ENCODE results near the gene MRPL14. TPM values are rescaled to one million over a fixed set of nuclear protein-coding genes. Genes with fewer than 3 reads are reported as not detected.

Gene MRPL14
- total RNA-seq, 3 donors from 2014 or later: 24.6 to 55.7 (median 30.4) TPM

DNA sequence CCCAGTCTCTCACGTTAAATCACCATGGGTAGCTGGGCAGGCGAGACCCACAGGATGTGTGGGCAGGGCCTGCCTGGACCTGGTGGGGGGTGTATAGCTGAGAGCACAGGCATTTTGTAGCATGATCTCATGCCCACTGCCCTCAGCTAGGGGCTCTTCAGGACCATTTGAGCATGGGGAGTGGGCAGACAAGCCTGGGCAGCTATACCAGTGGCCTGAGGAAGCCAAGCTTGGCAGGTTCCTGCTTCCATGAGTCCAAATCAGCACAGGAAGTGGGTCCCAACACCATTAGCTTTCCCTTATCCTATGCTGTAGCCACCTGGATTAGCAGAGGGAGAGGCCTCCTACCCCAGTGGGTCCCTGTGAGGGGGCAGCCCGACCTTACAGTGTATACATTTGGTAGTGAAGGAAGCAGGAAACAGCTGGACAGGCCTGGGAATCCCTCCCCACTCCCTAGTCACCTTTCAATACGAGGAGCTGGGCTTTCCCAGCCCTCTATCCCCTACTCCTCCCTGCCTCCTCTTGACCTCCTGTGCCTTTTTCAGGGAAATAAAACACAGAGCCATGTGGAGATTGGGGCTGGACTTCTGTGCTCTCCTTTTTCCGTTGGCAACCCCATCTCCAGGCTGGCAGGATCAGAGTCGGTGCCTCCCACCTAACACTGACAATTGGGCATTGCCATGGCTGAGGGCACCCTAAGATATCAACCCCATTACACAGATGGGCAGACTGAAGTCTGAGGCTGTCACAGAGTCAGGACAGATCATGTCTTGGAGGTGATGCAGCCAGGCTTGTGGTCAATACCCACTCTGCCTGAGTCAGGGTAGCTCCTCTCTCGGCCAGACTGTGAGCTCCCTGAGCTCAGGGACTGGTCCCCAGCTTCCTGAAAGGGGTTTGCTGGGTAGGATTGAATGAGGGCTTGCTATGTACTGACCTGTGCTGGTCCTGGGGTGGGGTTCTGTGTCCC, 59.8 kb downstream of the MRPL14 start:
- Histone ChIP-seq H3K36me3 (no peaks in the 10 kb centered on the region), H3K27me3 (no peaks in the 10 kb centered on the region), H3K9me3 (no peaks in the 10 kb centered on the region), H3K4me1 (peaks cover 3 to 4% of the 10 kb centered on the region in 2 donors), H3K4me3 (no peak overlapping the region), H3K27ac (no peak overlapping the region)
- no peak for DNase-seq (ENCODE audit: low spot score in 2 of 2)
- intact Hi-C loops (cut with DNase I; ENCODE audit: low total_unique reads): no loop called here
- no peak for TF ChIP-seq POLR2A (IDR thresholded peaks at IDR 0.05)
- TF ChIP-seq, protein P1, sequence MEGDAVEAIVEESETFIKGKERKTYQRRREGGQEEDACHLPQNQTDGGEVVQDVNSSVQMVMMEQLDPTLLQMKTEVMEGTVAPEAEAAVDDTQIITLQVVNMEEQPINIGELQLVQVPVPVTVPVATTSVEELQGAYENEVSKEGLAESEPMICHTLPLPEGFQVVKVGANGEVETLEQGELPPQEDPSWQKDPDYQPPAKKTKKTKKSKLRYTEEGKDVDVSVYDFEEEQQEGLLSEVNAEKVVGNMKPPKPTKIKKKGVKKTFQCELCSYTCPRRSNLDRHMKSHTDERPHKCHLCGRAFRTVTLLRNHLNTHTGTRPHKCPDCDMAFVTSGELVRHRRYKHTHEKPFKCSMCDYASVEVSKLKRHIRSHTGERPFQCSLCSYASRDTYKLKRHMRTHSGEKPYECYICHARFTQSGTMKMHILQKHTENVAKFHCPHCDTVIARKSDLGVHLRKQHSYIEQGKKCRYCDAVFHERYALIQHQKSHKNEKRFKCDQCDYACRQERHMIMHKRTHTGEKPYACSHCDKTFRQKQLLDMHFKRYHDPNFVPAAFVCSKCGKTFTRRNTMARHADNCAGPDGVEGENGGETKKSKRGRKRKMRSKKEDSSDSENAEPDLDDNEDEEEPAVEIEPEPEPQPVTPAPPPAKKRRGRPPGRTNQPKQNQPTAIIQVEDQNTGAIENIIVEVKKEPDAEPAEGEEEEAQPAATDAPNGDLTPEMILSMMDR (IDR thresholded peaks at IDR 0.05): no peak
- TF ChIP-seq POLR2AphosphoS5 (IDR thresholded peaks at IDR 0.05): no peak

DNA sequence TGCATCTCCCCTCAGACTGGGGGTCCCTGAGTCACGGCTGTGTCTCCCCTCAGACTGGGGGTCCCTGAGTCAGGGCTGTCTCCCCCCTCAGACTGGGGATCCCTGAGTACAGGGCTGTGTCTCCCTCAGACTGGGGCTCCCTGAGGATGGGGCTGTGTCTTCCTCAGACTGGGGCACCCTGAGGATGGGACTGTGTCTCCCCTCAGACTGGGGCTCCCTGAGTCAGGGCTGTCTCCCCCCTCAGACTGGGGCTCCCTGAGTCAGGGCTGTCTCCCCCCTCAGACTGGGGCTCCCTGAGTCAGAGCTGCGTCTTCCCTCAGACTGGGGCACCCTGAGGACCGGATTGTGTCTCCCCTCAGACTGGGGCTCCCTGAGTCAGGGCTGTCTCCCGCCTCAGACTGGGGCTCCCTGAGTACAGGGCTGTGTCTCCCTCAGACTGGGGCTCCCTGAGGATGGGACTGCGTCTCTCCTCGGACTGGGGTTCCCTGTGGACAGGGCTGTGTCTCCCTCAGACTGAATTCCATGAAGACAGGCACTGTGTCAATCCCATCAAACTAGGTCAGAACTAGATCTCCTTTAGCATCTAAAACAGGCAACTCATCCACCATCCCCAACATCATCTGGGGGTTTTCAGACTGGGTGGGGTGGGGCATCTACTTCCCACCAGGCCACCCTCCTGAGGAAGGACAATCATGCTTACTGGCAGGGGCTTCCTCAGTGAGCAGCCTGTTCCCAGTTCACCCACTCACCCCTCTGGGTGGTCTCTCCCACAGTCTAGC, 60.7 kb downstream of the MRPL14 start:
- no peaks in the 10 kb centered on the region for H3K36me3 ChIP-seq
- no peaks in the 10 kb centered on the region for H3K9me3 ChIP-seq
- no peak overlapping the region for H3K4me3 ChIP-seq
- intact Hi-C loops (cut with DNase I; ENCODE audit: low total_unique reads): no loop called here
- no peaks in the 10 kb centered on the region for H3K27me3 ChIP-seq
- no peak for DNase-seq (ENCODE audit: low spot score in 2 of 2)
- H3K4me1 ChIP-seq: peaks cover 4 to 12% of the 10 kb centered on the region in 2 donors
- H3K27ac ChIP-seq: no peak overlapping the region
- TF ChIP-seq POLR2AphosphoS5 (IDR thresholded peaks at IDR 0.05): no peak
- TF ChIP-seq, protein P1 (IDR thresholded peaks at IDR 0.05): no peak
- TF ChIP-seq POLR2A (IDR thresholded peaks at IDR 0.05): no peak

DNA sequence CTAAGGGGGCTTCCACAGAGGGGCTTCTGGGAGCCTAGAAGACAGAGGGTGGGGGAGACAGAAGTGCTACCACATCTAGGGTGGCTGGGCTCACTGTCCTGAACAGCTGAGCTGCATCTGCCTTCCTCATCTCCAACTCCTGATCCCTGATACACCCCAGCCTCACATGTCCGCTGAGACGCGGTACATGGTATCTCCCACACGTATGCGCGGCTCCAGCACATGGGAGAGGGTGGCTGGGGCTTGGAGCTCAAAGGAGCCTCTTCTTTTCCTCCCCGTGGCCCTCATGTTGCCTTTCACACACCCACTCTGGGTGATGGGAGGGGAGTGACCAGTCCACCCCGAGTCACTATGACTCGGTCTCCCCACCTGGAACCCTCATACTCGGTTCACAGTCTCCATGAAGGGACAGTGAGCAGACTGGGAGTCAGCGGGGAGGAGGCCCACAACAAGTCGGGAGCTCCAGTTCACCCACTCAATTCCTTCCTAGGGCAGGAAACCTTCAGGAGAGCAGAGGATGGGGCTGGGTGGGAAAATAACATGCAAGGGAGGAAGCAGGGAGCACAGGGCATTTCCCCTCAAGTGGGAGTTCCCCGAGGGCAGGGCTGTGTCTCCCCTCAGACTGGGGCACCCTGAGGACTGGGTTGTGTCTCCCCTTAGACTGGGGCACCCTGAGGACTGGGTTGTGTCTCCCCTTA, 61.7 kb downstream of the MRPL14 start:
- H3K4me3 ChIP-seq: no peak overlapping the region
- intact Hi-C loops (cut with DNase I; ENCODE audit: low total_unique reads): loop anchor here (1.0 kb wide), 1 partner anchor 25 kb away; no protein-coding TSS in a partner anchor
- no peak for DNase-seq (ENCODE audit: low spot score in 2 of 2)
- peak overlapping the region; percentile 96 for H3K27ac ChIP-seq
- H3K36me3 ChIP-seq: no peaks in the 10 kb centered on the region
- H3K27me3 ChIP-seq: no peaks in the 10 kb centered on the region
- H3K4me1 ChIP-seq: peaks cover 4 to 20% of the 10 kb centered on the region in 2 donors
- no peaks in the 10 kb centered on the region for H3K9me3 ChIP-seq
- TF ChIP-seq POLR2A (IDR thresholded peaks at IDR 0.05) (no peak), POLR2AphosphoS5 (IDR thresholded peaks at IDR 0.05) (no peak)
- TF ChIP-seq, protein P1 (IDR thresholded peaks at IDR 0.05): no peak

DNA sequence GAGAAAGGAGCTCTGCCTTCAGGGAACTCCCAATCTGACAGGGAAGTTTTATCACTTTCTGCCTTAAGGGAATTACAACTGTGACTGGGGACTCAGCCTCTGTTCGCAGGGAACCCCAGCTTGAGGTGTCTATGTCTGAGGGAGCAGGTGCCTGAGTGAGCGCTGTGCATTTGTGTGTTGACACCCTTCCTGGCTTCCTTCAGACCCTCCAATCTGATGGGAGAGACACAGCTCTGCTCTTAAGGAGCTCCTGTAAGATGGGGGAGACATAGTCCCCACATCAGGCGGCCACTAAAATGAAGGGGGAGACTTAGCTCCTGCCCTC, 62.3 kb downstream of the MRPL14 start:
- Histone ChIP-seq H3K27ac (peak overlapping the region; percentile 96), H3K9me3 (no peaks in the 10 kb centered on the region), H3K4me3 (no peak overlapping the region), H3K36me3 (no peaks in the 10 kb centered on the region), H3K4me1 (peaks cover 4 to 20% of the 10 kb centered on the region in 2 donors), H3K27me3 (no peaks in the 10 kb centered on the region)
- intact Hi-C loops (cut with DNase I; ENCODE audit: low total_unique reads): loop anchor here (1.0 kb wide), 1 partner anchor 25 kb away; no protein-coding TSS in a partner anchor
- TF ChIP-seq POLR2A (IDR thresholded peaks at IDR 0.05) (no peak), POLR2AphosphoS5 (IDR thresholded peaks at IDR 0.05) (no peak)
- TF ChIP-seq, protein P1 (IDR thresholded peaks at IDR 0.05): no peak
- no peak for DNase-seq (ENCODE audit: low spot score in 2 of 2)
